ENCODE data around the gene CBARP. TPM values are rescaled to one million over a fixed set of nuclear protein-coding genes. Genes with fewer than 3 reads are reported as not detected.

CBARP gene
- polyA plus RNA-seq, 1 of the 3 experiments (the other 2 are of a cell fraction) = 5.1 TPM

DNA sequence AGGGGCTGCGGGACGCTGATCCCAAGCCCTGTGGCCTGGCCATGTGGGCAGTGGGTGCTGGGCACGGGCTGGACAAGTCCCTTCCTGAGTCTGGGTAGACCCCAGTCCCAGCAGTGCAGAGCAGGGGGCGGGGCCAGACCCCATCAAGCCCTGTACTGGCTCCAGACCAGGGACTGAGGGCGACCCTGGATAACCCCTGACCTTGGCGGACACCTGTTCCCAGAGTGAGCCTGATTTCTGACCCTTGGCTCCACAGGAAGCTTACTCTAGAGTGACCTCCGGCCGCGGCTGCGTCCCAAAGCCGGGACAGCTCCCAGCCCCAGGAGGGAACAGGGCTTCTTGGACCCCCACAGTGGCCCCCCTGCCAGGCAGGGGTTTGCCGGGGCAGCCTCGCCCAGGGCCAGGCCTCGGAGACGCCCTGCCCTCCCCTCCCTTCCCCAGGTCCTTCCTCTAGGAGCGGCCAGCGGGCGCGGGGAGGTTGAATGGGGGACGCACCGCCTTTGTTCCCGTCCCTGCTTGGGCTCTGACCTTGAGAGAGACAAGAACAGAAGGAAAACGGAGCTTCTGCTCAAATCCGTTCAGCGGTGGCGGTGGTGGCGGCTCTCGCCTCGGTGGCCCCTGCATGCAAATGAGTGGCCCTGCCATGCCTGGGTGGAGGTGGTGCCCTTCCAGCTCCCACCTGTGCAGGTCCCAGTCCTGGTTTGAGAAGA, 45.6 kb upstream of the CBARP start:
- Histone ChIP-seq H4K20me1 (ENCODE audit: insufficient read depth) (peaks cover 5% of the 10 kb centered on the region), H3K27me3 (ENCODE audit: insufficient read depth) (no peaks in the 10 kb centered on the region), H3K9me3 (no peaks in the 10 kb centered on the region), H3F3A (replicated peaks; ENCODE audit: insufficient read depth) (peaks cover 27% of the 10 kb centered on the region), H3K9ac (no peak overlapping the region), H3K79me2 (ENCODE audit: insufficient read depth) (no peaks in the 10 kb centered on the region), H3K27ac (ENCODE audit: low read depth in 2 of 2, low read length in 1 of 2) (no peak overlapping the region), H2AFZ (ENCODE audit: low read depth) (no peak overlapping the region), H3K36me3 (replicated peaks in 1 of 2; ENCODE audit: control insufficient read depth in 1 of 2, insufficient read depth in 2 of 2, low read length in 1 of 2) (peaks cover 0 to 15% of the 10 kb centered on the region in 2 experiments), H3K4me1 (ENCODE audit: control insufficient read depth in 1 of 2, insufficient read depth in 2 of 2, low read depth in 1 of 2, low read length in 1 of 2) (peaks cover 0 to 8% of the 10 kb centered on the region in 2 experiments; a peak in 1 of 4 replicates), H3K9me2 (no peaks in the 10 kb centered on the region), H3K4me3 (ENCODE audit: low read depth in 2 of 2, low read length in 1 of 2) (no peak overlapping the region), H3K4me2 (no peak overlapping the region)
- no peak for DNase-seq
- ChIA-PET POLR2A (interaction anchor here (0.9 to 2.3 kb wide), 3 partner anchors 14 to 71 kb away, joined by 3 to 9 read pairs (median 4); partner anchors contain the start of gene CIRBP), CTCF (interaction anchor here (0.6 to 3.2 kb wide), 7 partner anchors 17 to 162 kb away, joined by 3 to 17 read pairs (median 7); no protein-coding TSS in a partner anchor)
- TF ChIP-seq, protein P1, sequence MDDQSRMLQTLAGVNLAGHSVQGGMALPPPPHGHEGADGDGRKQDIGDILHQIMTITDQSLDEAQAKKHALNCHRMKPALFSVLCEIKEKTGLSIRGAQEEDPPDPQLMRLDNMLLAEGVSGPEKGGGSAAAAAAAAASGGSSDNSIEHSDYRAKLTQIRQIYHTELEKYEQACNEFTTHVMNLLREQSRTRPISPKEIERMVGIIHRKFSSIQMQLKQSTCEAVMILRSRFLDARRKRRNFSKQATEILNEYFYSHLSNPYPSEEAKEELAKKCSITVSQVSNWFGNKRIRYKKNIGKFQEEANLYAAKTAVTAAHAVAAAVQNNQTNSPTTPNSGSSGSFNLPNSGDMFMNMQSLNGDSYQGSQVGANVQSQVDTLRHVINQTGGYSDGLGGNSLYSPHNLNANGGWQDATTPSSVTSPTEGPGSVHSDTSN (IDR thresholded peaks at IDR 0.05) = no peak
- TF ChIP-seq, protein P2, sequence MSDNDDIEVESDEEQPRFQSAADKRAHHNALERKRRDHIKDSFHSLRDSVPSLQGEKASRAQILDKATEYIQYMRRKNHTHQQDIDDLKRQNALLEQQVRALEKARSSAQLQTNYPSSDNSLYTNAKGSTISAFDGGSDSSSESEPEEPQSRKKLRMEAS (IDR thresholded peaks at IDR 0.05; ENCODE audit: low read depth) = no peak
- no peak for TF ChIP-seq RFX5 (IDR thresholded peaks at IDR 0.05; ENCODE audit: low read length)
- no peak for TF ChIP-seq RCOR1 (IDR thresholded peaks at IDR 0.05; ENCODE audit: low read length)
- TF ChIP-seq, protein P3, sequence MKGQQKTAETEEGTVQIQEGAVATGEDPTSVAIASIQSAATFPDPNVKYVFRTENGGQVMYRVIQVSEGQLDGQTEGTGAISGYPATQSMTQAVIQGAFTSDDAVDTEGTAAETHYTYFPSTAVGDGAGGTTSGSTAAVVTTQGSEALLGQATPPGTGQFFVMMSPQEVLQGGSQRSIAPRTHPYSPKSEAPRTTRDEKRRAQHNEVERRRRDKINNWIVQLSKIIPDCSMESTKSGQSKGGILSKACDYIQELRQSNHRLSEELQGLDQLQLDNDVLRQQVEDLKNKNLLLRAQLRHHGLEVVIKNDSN (IDR thresholded peaks at IDR 0.05; ENCODE audit: borderline replicate concordance, low read depth) = no peak
- TF ChIP-seq FOXJ3 (CRISPR knock-in tag; IDR thresholded peaks at IDR 0.05) = no peak
- TF ChIP-seq MEF2A (IDR thresholded peaks at IDR 0.05; ENCODE audit: borderline replicate concordance, low read depth) = no peak
- 93% methylated on average over 21 of the region's 29 CpGs for WGBS (ENCODE audit: low lambda C conversion rate)

DNA sequence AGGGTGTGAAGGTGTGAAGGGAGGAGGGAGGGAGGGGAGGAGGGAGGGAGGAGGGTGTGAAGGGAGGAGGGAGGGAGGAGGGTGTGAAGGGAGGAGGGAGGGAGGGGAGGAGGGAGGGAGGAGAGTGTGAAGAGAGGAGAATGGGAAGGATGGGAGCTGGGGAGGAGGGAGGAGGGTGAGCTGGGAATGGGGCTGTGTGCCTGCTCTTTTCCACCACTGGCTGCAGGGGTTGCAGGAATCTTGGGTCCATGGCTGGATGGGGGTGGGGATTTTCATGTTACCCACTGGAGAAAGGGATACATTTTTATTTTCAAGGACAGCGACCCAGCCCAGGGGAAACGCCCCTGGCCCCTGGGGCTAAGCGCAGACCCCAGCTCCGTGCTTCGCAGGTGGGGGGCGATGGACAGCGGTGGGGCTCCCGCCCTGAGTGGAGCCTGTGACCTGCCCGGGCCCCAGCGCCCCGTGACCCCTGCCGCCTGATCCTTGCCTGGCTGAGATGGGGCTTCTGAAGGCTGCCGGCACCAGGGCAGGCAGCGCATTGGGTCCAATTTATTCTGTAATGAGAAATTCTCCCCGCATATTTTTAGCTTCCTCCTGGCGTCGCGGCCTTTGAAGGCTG, 44.9 kb upstream of the CBARP start:
- POLR2A ChIA-PET = interaction anchor here (1.0 kb wide), 1 partner anchor 14 kb away, joined by 3 read pairs; no protein-coding TSS in a partner anchor
- TF ChIP-seq SIN3A (IDR thresholded peaks at IDR 0.05; ENCODE audit: borderline replicate concordance, low read depth, low read length) = no peak
- no peak for TF ChIP-seq EP300 (IDR thresholded peaks at IDR 0.05; ENCODE audit: borderline replicate concordance in 1 of 2, low read depth in 1 of 2, low read length in 1 of 2)
- TF ChIP-seq MXI1 (IDR thresholded peaks at IDR 0.05; ENCODE audit: low read depth, low read length) = no peak
- TF ChIP-seq, protein P4, sequence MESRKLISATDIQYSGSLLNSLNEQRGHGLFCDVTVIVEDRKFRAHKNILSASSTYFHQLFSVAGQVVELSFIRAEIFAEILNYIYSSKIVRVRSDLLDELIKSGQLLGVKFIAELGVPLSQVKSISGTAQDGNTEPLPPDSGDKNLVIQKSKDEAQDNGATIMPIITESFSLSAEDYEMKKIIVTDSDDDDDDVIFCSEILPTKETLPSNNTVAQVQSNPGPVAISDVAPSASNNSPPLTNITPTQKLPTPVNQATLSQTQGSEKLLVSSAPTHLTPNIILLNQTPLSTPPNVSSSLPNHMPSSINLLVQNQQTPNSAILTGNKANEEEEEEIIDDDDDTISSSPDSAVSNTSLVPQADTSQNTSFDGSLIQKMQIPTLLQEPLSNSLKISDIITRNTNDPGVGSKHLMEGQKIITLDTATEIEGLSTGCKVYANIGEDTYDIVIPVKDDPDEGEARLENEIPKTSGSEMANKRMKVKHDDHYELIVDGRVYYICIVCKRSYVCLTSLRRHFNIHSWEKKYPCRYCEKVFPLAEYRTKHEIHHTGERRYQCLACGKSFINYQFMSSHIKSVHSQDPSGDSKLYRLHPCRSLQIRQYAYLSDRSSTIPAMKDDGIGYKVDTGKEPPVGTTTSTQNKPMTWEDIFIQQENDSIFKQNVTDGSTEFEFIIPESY (IDR thresholded peaks at IDR 0.05; ENCODE audit: borderline replicate concordance, low read depth) = no peak
- TF ChIP-seq JUND (IDR thresholded peaks at IDR 0.05) = no peak
- TF ChIP-seq FOXM1 (IDR thresholded peaks at IDR 0.05; ENCODE audit: low read depth) = no peak
- TF ChIP-seq, protein P5, sequence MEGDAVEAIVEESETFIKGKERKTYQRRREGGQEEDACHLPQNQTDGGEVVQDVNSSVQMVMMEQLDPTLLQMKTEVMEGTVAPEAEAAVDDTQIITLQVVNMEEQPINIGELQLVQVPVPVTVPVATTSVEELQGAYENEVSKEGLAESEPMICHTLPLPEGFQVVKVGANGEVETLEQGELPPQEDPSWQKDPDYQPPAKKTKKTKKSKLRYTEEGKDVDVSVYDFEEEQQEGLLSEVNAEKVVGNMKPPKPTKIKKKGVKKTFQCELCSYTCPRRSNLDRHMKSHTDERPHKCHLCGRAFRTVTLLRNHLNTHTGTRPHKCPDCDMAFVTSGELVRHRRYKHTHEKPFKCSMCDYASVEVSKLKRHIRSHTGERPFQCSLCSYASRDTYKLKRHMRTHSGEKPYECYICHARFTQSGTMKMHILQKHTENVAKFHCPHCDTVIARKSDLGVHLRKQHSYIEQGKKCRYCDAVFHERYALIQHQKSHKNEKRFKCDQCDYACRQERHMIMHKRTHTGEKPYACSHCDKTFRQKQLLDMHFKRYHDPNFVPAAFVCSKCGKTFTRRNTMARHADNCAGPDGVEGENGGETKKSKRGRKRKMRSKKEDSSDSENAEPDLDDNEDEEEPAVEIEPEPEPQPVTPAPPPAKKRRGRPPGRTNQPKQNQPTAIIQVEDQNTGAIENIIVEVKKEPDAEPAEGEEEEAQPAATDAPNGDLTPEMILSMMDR (IDR thresholded peaks at IDR 0.05) = no peak
- no peaks in the 10 kb centered on the region for H3K27me3 ChIP-seq (ENCODE audit: insufficient read depth)
- peaks cover 2 to 17% of the 10 kb centered on the region in 2 experiments for H3K36me3 ChIP-seq (replicated peaks in 1 of 2; ENCODE audit: control insufficient read depth in 1 of 2, insufficient read depth in 2 of 2, low read length in 1 of 2)
- H3K9ac ChIP-seq = no peak overlapping the region
- no peak overlapping the region for H2AFZ ChIP-seq (ENCODE audit: low read depth)
- H3K4me3 ChIP-seq (ENCODE audit: low read depth in 2 of 2, low read length in 1 of 2) = no peak overlapping the region
- H3F3A ChIP-seq (replicated peaks; ENCODE audit: insufficient read depth) = peaks cover 27% of the 10 kb centered on the region
- H3K9me3 ChIP-seq = no peaks in the 10 kb centered on the region
- CTCF ChIA-PET = interaction anchor here (0.6 to 3.2 kb wide), 4 partner anchors 16 to 162 kb away, joined by 3 to 17 read pairs (median 10); no protein-coding TSS in a partner anchor
- H3K79me2 ChIP-seq (ENCODE audit: insufficient read depth) = no peaks in the 10 kb centered on the region
- no peak for DNase-seq
- H3K4me2 ChIP-seq = no peak overlapping the region
- H4K20me1 ChIP-seq (ENCODE audit: insufficient read depth) = peaks cover 5% of the 10 kb centered on the region
- 63% methylated on average over 4 of the region's 18 CpGs for WGBS (ENCODE audit: low lambda C conversion rate)
- H3K9me2 ChIP-seq = no peaks in the 10 kb centered on the region
- H3K4me1 ChIP-seq (ENCODE audit: control insufficient read depth in 1 of 2, insufficient read depth in 2 of 2, low read depth in 1 of 2, low read length in 1 of 2) = peaks cover 0 to 2% of the 10 kb centered on the region in 2 experiments; a peak in 1 of 4 replicates
- H3K27ac ChIP-seq (ENCODE audit: low read depth in 2 of 2, low read length in 1 of 2) = no peak overlapping the region

Data from SK-N-SH (cell line).